Activated CD8-positive, alpha-beta memory T cell treated with anti-CD3 and anti-CD28 coated beads, Interleukin-2, amount 50 U/mL, for 1 hour (primary cell): ENCODE data around the gene C1orf122.

Experiments
- DNase-seq: peaks from one replicate; pipeline ENCODE4 v3.0.0-alpha.2; 2020; ENCODE audit errors: extremely low read depth

C1orf122 gene

GRCh38 chr1:37797750-37798345, 9.7 kb upstream of the C1orf122 start:
- no peak for DNase-seq

- DNase-seq = no peak
These were observed 5.2 kb upstream of the C1orf122 start for GRCh38 chr1:37802439-37802838.

GRCh38 chr1:37807220-37807554, 403 bp upstream of the C1orf122 start:
- no peak for DNase-seq

- DNase-seq = no peak
These were observed 1.1 kb downstream of the C1orf122 start for GRCh38 chr1:37808369-37809319.

GRCh38 chr1:37809942-37810341, 2.4 kb downstream of the C1orf122 start:
- no peak for DNase-seq

- DNase-seq = no peak
These were observed 3.6 kb downstream of the C1orf122 start for GRCh38 chr1:37811027-37811655.

- no peak for DNase-seq
These were observed 6.0 kb downstream of the C1orf122 start for GRCh38 chr1:37813529-37814145.

GRCh38 chr1:37814252-37814651, 6.7 kb downstream of the C1orf122 start:
- DNase-seq = no peak

- no peak for DNase-seq
These were observed 9.9 kb downstream of the C1orf122 start for GRCh38 chr1:37817481-37817880.

- DNase-seq = no peak
These were observed 13.9 kb downstream of the C1orf122 start for GRCh38 chr1:37821481-37821880.

- DNase-seq = no peak
These were observed 15.6 kb downstream of the C1orf122 start for GRCh38 chr1:37822906-37823815.

- no peak for DNase-seq
These were observed 16.4 kb downstream of the C1orf122 start for GRCh38 chr1:37824001-37824400.

- no peak for DNase-seq
These were observed 17.9 kb downstream of the C1orf122 start for GRCh38 chr1:37825506-37825905.

GRCh38 chr1:37828410-37829074, 21.0 kb downstream of the C1orf122 start:
- DNase-seq = no peak

GRCh38 chr1:37831109-37831508, 23.5 kb downstream of the C1orf122 start:
- DNase-seq = no peak

- no peak for DNase-seq
These were observed 24.2 kb downstream of the C1orf122 start for GRCh38 chr1:37831809-37832208.

- DNase-seq = no peak
These were observed 29.2 kb downstream of the C1orf122 start for GRCh38 chr1:37836788-37837187.

GRCh38 chr1:37839676-37840075, 32.1 kb downstream of the C1orf122 start:
- DNase-seq = no peak

GRCh38 chr1:37840711-37841110, 33.1 kb downstream of the C1orf122 start:
- DNase-seq = no peak

GRCh38 chr1:37841652-37842051, 34.1 kb downstream of the C1orf122 start:
- DNase-seq = no peak

- no peak for DNase-seq
These were observed 36.9 kb downstream of the C1orf122 start for GRCh38 chr1:37844536-37844935.
